LNCaP clone FGC (cell line): ENCODE data around the gene BAIAP2L2.

Experiments
- DNase-seq: peaks from one replicate; pipeline ENCODE4 v3.0.0-alpha.2; 2011; ENCODE audit warnings: low read depth
- H3K4me3 ChIP-seq: 2 replicates; pipeline ENCODE4 v1.5.1; 2011; ENCODE audit warnings: mild to moderate bottlenecking, low read depth, low read length, control low read depth
- CTCF ChIP-seq: IDR thresholded peaks from 2 replicates; pipeline ENCODE4 v1.5.1; 2012; ENCODE audit warnings: mild to moderate bottlenecking; ENCODE audit not compliant: control insufficient read depth, insufficient read depth; ENCODE audit errors: extremely low read depth

Gene BAIAP2L2

GRCh38 chr22:38127869-38128268 lies 17.4 kb upstream of the BAIAP2L2 start:
- no peak for TF ChIP-seq CTCF
- no peak overlapping the region for H3K4me3 ChIP-seq
- DNase-seq: no peak

GRCh38 chr22:38126928-38127668 lies 16.6 kb upstream of the BAIAP2L2 start:
- no peak overlapping the region for H3K4me3 ChIP-seq
- no peak for DNase-seq
- TF ChIP-seq CTCF: no peak

GRCh38 chr22:38125751-38126201 lies 15.3 kb upstream of the BAIAP2L2 start:
- H3K4me3 ChIP-seq: no peak overlapping the region
- no peak for DNase-seq
- TF ChIP-seq CTCF: no peak

- H3K4me3 ChIP-seq: no peak overlapping the region
- DNase-seq: no peak
- no peak for TF ChIP-seq CTCF
Measured at GRCh38 chr22:38125038-38125610, 14.6 kb upstream of the BAIAP2L2 start.

GRCh38 chr22:38124236-38124974 lies 13.9 kb upstream of the BAIAP2L2 start:
- no peak for DNase-seq
- H3K4me3 ChIP-seq: no peak overlapping the region
- no peak for TF ChIP-seq CTCF

- no peak for DNase-seq
- H3K4me3 ChIP-seq: no peak overlapping the region
- no peak for TF ChIP-seq CTCF
Measured at GRCh38 chr22:38122616-38123015, 12.1 kb upstream of the BAIAP2L2 start.
